ENCODE data around the gene ADAMTS2. TPM values are rescaled to one million over a fixed set of nuclear protein-coding genes. Genes with fewer than 3 reads are reported as not detected.
"Not testable (repeated sequence)": the region's sequence is repeated elsewhere in the genome, so short reads cannot be mapped to it uniquely, and the experiment has no call there.

The ADAMTS2 gene
- total RNA-seq, 1 donor from 2014 or later = 23.5 TPM

- peaks cover 39% of the 10 kb centered on the region for H3K4me1 Mint-ChIP-seq (ENCODE audit: low read depth, unreplicated experiment)
- peaks cover 7% of the 10 kb centered on the region for H3K9me3 Mint-ChIP-seq (ENCODE audit: unreplicated experiment)
- no peak for TF ChIP-seq CTCF (IDR thresholded peaks at IDR 0.05; ENCODE audit: partially characterized antibody, unreplicated experiment)
- H3K36me3 Mint-ChIP-seq (ENCODE audit: unreplicated experiment) = no peaks in the 10 kb centered on the region
- H3K27me3 Mint-ChIP-seq (ENCODE audit: unreplicated experiment) = peaks cover 8% of the 10 kb centered on the region
- DNase-seq = peak; percentile 3
- H3K27ac Mint-ChIP-seq (ENCODE audit: unreplicated experiment) = no peak overlapping the region
- no peak overlapping the region for H3K4me3 Mint-ChIP-seq (ENCODE audit: unreplicated experiment)
Measured at GRCh38 chr5:179327021-179327735, 18.1 kb downstream of the ADAMTS2 start.

GRCh38 chr5:179326122-179326927 lies 18.9 kb downstream of the ADAMTS2 start:
- peaks cover 43% of the 10 kb centered on the region for H3K4me1 Mint-ChIP-seq (ENCODE audit: low read depth, unreplicated experiment)
- DNase-seq = peak; percentile 39
- no peak for TF ChIP-seq CTCF (IDR thresholded peaks at IDR 0.05; ENCODE audit: partially characterized antibody, unreplicated experiment)
- peaks cover 8% of the 10 kb centered on the region for H3K9me3 Mint-ChIP-seq (ENCODE audit: unreplicated experiment)
- H3K27me3 Mint-ChIP-seq (ENCODE audit: unreplicated experiment) = peaks cover 10% of the 10 kb centered on the region
- no peaks in the 10 kb centered on the region for H3K36me3 Mint-ChIP-seq (ENCODE audit: unreplicated experiment)
- H3K27ac Mint-ChIP-seq (ENCODE audit: unreplicated experiment) = peak overlapping the region; percentile 82
- peak overlapping the region; percentile 73 for H3K4me3 Mint-ChIP-seq (ENCODE audit: unreplicated experiment)

- DNase-seq = peak; percentile 17
- Mint-ChIP-seq H3K27ac (ENCODE audit: unreplicated experiment) (no peak overlapping the region), H3K36me3 (ENCODE audit: unreplicated experiment) (no peaks in the 10 kb centered on the region), H3K9me3 (ENCODE audit: unreplicated experiment) (peaks cover 12% of the 10 kb centered on the region), H3K27me3 (ENCODE audit: unreplicated experiment) (peaks cover 13% of the 10 kb centered on the region), H3K4me1 (ENCODE audit: low read depth, unreplicated experiment) (peaks cover 44% of the 10 kb centered on the region), H3K4me3 (ENCODE audit: unreplicated experiment) (no peak overlapping the region)
- TF ChIP-seq CTCF (IDR thresholded peaks at IDR 0.05; ENCODE audit: partially characterized antibody, unreplicated experiment) = no peak
Measured at GRCh38 chr5:179325296-179326031, 19.8 kb downstream of the ADAMTS2 start.

GRCh38 chr5:179324760-179325295 lies 20.4 kb downstream of the ADAMTS2 start:
- no peak overlapping the region for H3K27ac Mint-ChIP-seq (ENCODE audit: unreplicated experiment)
- H3K4me1 Mint-ChIP-seq (ENCODE audit: low read depth, unreplicated experiment) = peaks cover 43% of the 10 kb centered on the region
- DNase-seq = peak; percentile 6
- peaks cover 15% of the 10 kb centered on the region for H3K9me3 Mint-ChIP-seq (ENCODE audit: unreplicated experiment)
- peak overlapping the region; percentile 57 for H3K4me3 Mint-ChIP-seq (ENCODE audit: unreplicated experiment)
- no peaks in the 10 kb centered on the region for H3K36me3 Mint-ChIP-seq (ENCODE audit: unreplicated experiment)
- TF ChIP-seq CTCF (IDR thresholded peaks at IDR 0.05; ENCODE audit: partially characterized antibody, unreplicated experiment) = no peak
- peaks cover 15% of the 10 kb centered on the region for H3K27me3 Mint-ChIP-seq (ENCODE audit: unreplicated experiment)

- not testable (repeated sequence) for H3K36me3 Mint-ChIP-seq (ENCODE audit: unreplicated experiment)
- peaks cover 18% of the 10 kb centered on the region for H3K27me3 Mint-ChIP-seq (ENCODE audit: unreplicated experiment)
Measured at GRCh38 chr5:179324316-179324715, 20.9 kb downstream of the ADAMTS2 start.

More at GRCh38 chr5:179324316-179324715, 20.9 kb downstream of the ADAMTS2 start:
- not testable (repeated sequence) for H3K27ac Mint-ChIP-seq (ENCODE audit: unreplicated experiment); H3K4me3 Mint-ChIP-seq (ENCODE audit: unreplicated experiment)
- DNase-seq = peak; percentile 3
- Mint-ChIP-seq H3K9me3 (ENCODE audit: unreplicated experiment) (peaks cover 16% of the 10 kb centered on the region), H3K4me1 (ENCODE audit: low read depth, unreplicated experiment) (peaks cover 48% of the 10 kb centered on the region)

All from glutamatergic neuron (in vitro differentiated cells).